Mucosa of rectum (tissue), 2 donors: ENCODE measurements around the gene CPNE7.

Source experiments
- H3K27ac ChIP-seq, 2 donors: one replicate each; pipeline ENCODE4 v1.7.0; 2013; ENCODE audit warnings: inconsistent platforms in 2 of 2, low read depth in 2 of 2, low read length in 2 of 2
- H3K27me3 ChIP-seq, 2 donors: one replicate each; pipeline ENCODE4 v1.7.0; 2013; ENCODE audit warnings: low read length in 2 of 2; ENCODE audit not compliant: control insufficient read depth in 2 of 2, insufficient read depth in 2 of 2
- H3K36me3 ChIP-seq, 2 donors: one replicate each; pipeline ENCODE4 v1.7.0; 2013; ENCODE audit warnings: low read length in 2 of 2; ENCODE audit not compliant: control insufficient read depth in 2 of 2, insufficient read depth in 2 of 2
- H3K4me1 ChIP-seq, 2 donors: one replicate each; pipeline ENCODE4 v1.7.0; 2013; ENCODE audit warnings: low read length in 2 of 2, mild to moderate bottlenecking in 1 of 2; ENCODE audit not compliant: control insufficient read depth in 2 of 2, insufficient read depth in 2 of 2
- H3K4me3 ChIP-seq, 2 donors: one replicate each; pipeline ENCODE4 v1.7.0; 2013; ENCODE audit warnings: low read length in 2 of 2
- H3K9ac ChIP-seq, 2 donors: one replicate each; pipeline ENCODE4 v1.7.0; 2013; ENCODE audit warnings: low read length in 2 of 2, low read depth in 1 of 2, mild to moderate bottlenecking in 1 of 2
- H3K9me3 ChIP-seq, 2 donors: one replicate each; pipeline ENCODE4 v1.7.0; 2013; ENCODE audit warnings: low read length in 2 of 2; ENCODE audit not compliant: control insufficient read depth in 2 of 2
- donor health status: healthy.
- donor health status: Normal muscosa, but diverticular disease.

The CPNE7 gene

GRCh38 chr16:89573826-89574680 lies 1.5 kb upstream of the CPNE7 start:
- H3K9ac ChIP-seq, result peak overlapping the region in 1 of 2 donors; percentile 39
- no peaks in the 10 kb centered on the region for H3K9me3 ChIP-seq
- H3K4me1 ChIP-seq, result peaks cover 3 to 10% of the 10 kb centered on the region in 2 donors
- H3K27me3 ChIP-seq, result peaks cover 24% of the 10 kb centered on the region in 2 donors
- no peak overlapping the region for H3K27ac ChIP-seq
- peak overlapping the region in 1 of 2 donors; percentile 18 for H3K4me3 ChIP-seq
- H3K36me3 ChIP-seq, result no peaks in the 10 kb centered on the region

- H3K27ac ChIP-seq, result no peak overlapping the region
- H3K9me3 ChIP-seq, result no peaks in the 10 kb centered on the region
- no peaks in the 10 kb centered on the region for H3K36me3 ChIP-seq
- peaks cover 19 to 22% of the 10 kb centered on the region in 2 donors for H3K27me3 ChIP-seq
- peak overlapping the region in 1 of 2 donors; percentile 39 for H3K9ac ChIP-seq
- H3K4me1 ChIP-seq, result peaks cover 3 to 10% of the 10 kb centered on the region in 2 donors
- peak overlapping the region in 1 of 2 donors; percentile 8 for H3K4me3 ChIP-seq
Measured at GRCh38 chr16:89574681-89575246, 794 bp upstream of the CPNE7 start.

- Histone ChIP-seq H3K27me3 (peaks cover 10 to 15% of the 10 kb centered on the region in 2 donors), H3K4me3 (no peak overlapping the region)
Measured at GRCh38 chr16:89576153-89577054, 846 bp downstream of the CPNE7 start.

GRCh38 chr16:89577055-89577759 lies 1.6 kb downstream of the CPNE7 start:
- Histone ChIP-seq H3K27ac (no peak overlapping the region), H3K9me3 (no peaks in the 10 kb centered on the region), H3K36me3 (no peaks in the 10 kb centered on the region), H3K9ac (no peak overlapping the region), H3K4me3 (no peak overlapping the region), H3K4me1 (peaks cover 8 to 15% of the 10 kb centered on the region in 2 donors), H3K27me3 (peaks cover 10 to 12% of the 10 kb centered on the region in 2 donors)

More at GRCh38 chr16:89576153-89577054, 846 bp downstream of the CPNE7 start:
- Histone ChIP-seq H3K27ac (no peak overlapping the region), H3K36me3 (no peaks in the 10 kb centered on the region), H3K9me3 (no peaks in the 10 kb centered on the region), H3K4me1 (peaks cover 3 to 11% of the 10 kb centered on the region in 2 donors), H3K9ac (no peak overlapping the region)

GRCh38 chr16:89579351-89579750 lies 3.8 kb downstream of the CPNE7 start:
- Histone ChIP-seq H3K9me3 (no peaks in the 10 kb centered on the region), H3K27me3 (peaks cover 2 to 6% of the 10 kb centered on the region in 2 donors), H3K9ac (no peak overlapping the region), H3K27ac (no peak overlapping the region), H3K36me3 (no peaks in the 10 kb centered on the region), H3K4me3 (no peak overlapping the region), H3K4me1 (peaks cover 11 to 21% of the 10 kb centered on the region in 2 donors)

GRCh38 chr16:89581045-89581695 lies 5.6 kb downstream of the CPNE7 start:
- Histone ChIP-seq H3K4me1 (peaks cover 10 to 16% of the 10 kb centered on the region in 2 donors), H3K9ac (no peak overlapping the region), H3K9me3 (no peaks in the 10 kb centered on the region), H3K4me3 (no peak overlapping the region), H3K27me3 (peaks cover 0 to 2% of the 10 kb centered on the region in 2 donors), H3K36me3 (no peaks in the 10 kb centered on the region), H3K27ac (no peak overlapping the region)

- no peaks in the 10 kb centered on the region for H3K27me3 ChIP-seq
- peak overlapping the region in 1 of 2 donors; percentile 72 for H3K27ac ChIP-seq
- peak overlapping the region in 1 of 2 donors; percentile 44 for H3K9ac ChIP-seq
- peaks cover 10 to 20% of the 10 kb centered on the region in 2 donors for H3K4me1 ChIP-seq
- no peaks in the 10 kb centered on the region for H3K9me3 ChIP-seq
- H3K36me3 ChIP-seq, result no peaks in the 10 kb centered on the region
- H3K4me3 ChIP-seq, result no peak overlapping the region
Measured at GRCh38 chr16:89581861-89582563, 6.5 kb downstream of the CPNE7 start.

- Histone ChIP-seq H3K4me1 (peaks cover 10 to 20% of the 10 kb centered on the region in 2 donors), H3K9me3 (no peaks in the 10 kb centered on the region), H3K27ac (peak overlapping the region in 1 of 2 donors; percentile 72), H3K36me3 (no peaks in the 10 kb centered on the region), H3K9ac (peak overlapping the region in 1 of 2 donors; percentile 44), H3K27me3 (no peaks in the 10 kb centered on the region), H3K4me3 (no peak overlapping the region)
Measured at GRCh38 chr16:89582614-89583196, 7.1 kb downstream of the CPNE7 start.
